Measurements from ENCODE around the gene GSKIP.

GRCh38 chr14:96363751-96364336 lies 518 bp downstream of the GSKIP start:
- TF ChIP-seq CTCF (IDR thresholded peaks at IDR 0.05) (no peak), POLR2A (IDR thresholded peaks at IDR 0.05) (no peak)

Measured in body of pancreas (tissue), 4 donors.